Measurements from ENCODE around the gene LRRK1.

LRRK1 gene

GRCh38 chr15:100968050-100968966, 49.2 kb downstream of the LRRK1 start:
- no peak for DNase-seq

GRCh38 chr15:100972975-100973350, 53.8 kb downstream of the LRRK1 start:
- no peak for DNase-seq

GRCh38 chr15:100973351-100974111, 54.4 kb downstream of the LRRK1 start:
- peak in 1 of 56 donors; percentile 11 for DNase-seq

GRCh38 chr15:100975043-100975442, 55.9 kb downstream of the LRRK1 start:
- DNase-seq, result no peak

- DNase-seq, result no peak
Measured at GRCh38 chr15:100980410-100981046, 61.4 kb downstream of the LRRK1 start.

GRCh38 chr15:100981086-100981485, 61.9 kb downstream of the LRRK1 start:
- DNase-seq, result no peak

GRCh38 chr15:100983221-100983620, 64.1 kb downstream of the LRRK1 start:
- no peak for DNase-seq

GRCh38 chr15:100985401-100985800, 66.2 kb downstream of the LRRK1 start:
- no peak for DNase-seq

GRCh38 chr15:100986158-100986896, 67.2 kb downstream of the LRRK1 start:
- DNase-seq, result no peak

- DNase-seq, result no peak
Measured at GRCh38 chr15:100987143-100987542, 68.0 kb downstream of the LRRK1 start.

- no peak for DNase-seq
Measured at GRCh38 chr15:100988297-100988696, 69.1 kb downstream of the LRRK1 start.

- DNase-seq, result no peak
Measured at GRCh38 chr15:100988857-100989256, 69.7 kb downstream of the LRRK1 start.

GRCh38 chr15:100994597-100995446, 75.7 kb downstream of the LRRK1 start:
- DNase-seq, result no peak

GRCh38 chr15:100995471-100996430, 76.6 kb downstream of the LRRK1 start:
- DNase-seq, result no peak

GRCh38 chr15:100997442-100997841, 78.3 kb downstream of the LRRK1 start:
- no peak for DNase-seq

- DNase-seq, result no peak
Measured at GRCh38 chr15:100998630-100999029, 79.5 kb downstream of the LRRK1 start.

- no peak for DNase-seq
Measured at GRCh38 chr15:100999369-100999768, 80.2 kb downstream of the LRRK1 start.

GRCh38 chr15:101000271-101000681, 81.1 kb downstream of the LRRK1 start:
- DNase-seq, result no peak

GRCh38 chr15:101001056-101001455, 81.9 kb downstream of the LRRK1 start:
- no peak for DNase-seq

Data from amygdala (tissue), 56 donors.